Measurements from ENCODE around the gene PAK2. TPM values are rescaled to one million over a fixed set of nuclear protein-coding genes. Genes with fewer than 3 reads are reported as not detected.

PAK2 gene
- total RNA-seq, 1 experiment from 2014 or later, result 69.6 TPM

- TF ChIP-seq, protein P1, sequence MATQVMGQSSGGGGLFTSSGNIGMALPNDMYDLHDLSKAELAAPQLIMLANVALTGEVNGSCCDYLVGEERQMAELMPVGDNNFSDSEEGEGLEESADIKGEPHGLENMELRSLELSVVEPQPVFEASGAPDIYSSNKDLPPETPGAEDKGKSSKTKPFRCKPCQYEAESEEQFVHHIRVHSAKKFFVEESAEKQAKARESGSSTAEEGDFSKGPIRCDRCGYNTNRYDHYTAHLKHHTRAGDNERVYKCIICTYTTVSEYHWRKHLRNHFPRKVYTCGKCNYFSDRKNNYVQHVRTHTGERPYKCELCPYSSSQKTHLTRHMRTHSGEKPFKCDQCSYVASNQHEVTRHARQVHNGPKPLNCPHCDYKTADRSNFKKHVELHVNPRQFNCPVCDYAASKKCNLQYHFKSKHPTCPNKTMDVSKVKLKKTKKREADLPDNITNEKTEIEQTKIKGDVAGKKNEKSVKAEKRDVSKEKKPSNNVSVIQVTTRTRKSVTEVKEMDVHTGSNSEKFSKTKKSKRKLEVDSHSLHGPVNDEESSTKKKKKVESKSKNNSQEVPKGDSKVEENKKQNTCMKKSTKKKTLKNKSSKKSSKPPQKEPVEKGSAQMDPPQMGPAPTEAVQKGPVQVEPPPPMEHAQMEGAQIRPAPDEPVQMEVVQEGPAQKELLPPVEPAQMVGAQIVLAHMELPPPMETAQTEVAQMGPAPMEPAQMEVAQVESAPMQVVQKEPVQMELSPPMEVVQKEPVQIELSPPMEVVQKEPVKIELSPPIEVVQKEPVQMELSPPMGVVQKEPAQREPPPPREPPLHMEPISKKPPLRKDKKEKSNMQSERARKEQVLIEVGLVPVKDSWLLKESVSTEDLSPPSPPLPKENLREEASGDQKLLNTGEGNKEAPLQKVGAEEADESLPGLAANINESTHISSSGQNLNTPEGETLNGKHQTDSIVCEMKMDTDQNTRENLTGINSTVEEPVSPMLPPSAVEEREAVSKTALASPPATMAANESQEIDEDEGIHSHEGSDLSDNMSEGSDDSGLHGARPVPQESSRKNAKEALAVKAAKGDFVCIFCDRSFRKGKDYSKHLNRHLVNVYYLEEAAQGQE (IDR thresholded peaks at IDR 0.05; ENCODE audit: low read depth), result no peak
- TF ChIP-seq POLR2AphosphoS5 (IDR thresholded peaks at IDR 0.05; ENCODE audit: low read depth, low read length) (no peak), YY1 (IDR thresholded peaks at IDR 0.05; ENCODE audit: extremely low read depth, insufficient replicate concordance, low read depth, low read length) (no peak), SRF (IDR thresholded peaks at IDR 0.05; ENCODE audit: low read depth) (no peak), SP1 (IDR thresholded peaks at IDR 0.05; ENCODE audit: low read depth) (no peak), RAD21 (IDR thresholded peaks at IDR 0.05; ENCODE audit: low read depth) (no peak)
These were observed 3.9 kb upstream of the PAK2 start (continued) for GRCh38 chr3:196735751-196736150.

- ChIA-PET CTCF (no interaction called here), POLR2A (no interaction called here)
- H4K20me1 ChIP-seq (ENCODE audit: insufficient read depth), result no peaks in the 10 kb centered on the region
- TF ChIP-seq SIN3A (IDR thresholded peaks at IDR 0.05; ENCODE audit: low read depth), result no peak
- TF ChIP-seq, protein P2, sequence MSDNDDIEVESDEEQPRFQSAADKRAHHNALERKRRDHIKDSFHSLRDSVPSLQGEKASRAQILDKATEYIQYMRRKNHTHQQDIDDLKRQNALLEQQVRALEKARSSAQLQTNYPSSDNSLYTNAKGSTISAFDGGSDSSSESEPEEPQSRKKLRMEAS (IDR thresholded peaks at IDR 0.05), result no peak
- no peak for TF ChIP-seq EZH2 (IDR thresholded peaks at IDR 0.05)
- no peak for TF ChIP-seq POLR2A (IDR thresholded peaks at IDR 0.05; ENCODE audit: borderline replicate concordance, extremely low read depth, insufficient read depth, insufficient read length)
- TF ChIP-seq, protein P3, sequence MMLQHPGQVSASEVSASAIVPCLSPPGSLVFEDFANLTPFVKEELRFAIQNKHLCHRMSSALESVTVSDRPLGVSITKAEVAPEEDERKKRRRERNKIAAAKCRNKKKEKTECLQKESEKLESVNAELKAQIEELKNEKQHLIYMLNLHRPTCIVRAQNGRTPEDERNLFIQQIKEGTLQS (IDR thresholded peaks at IDR 0.05), result no peak
- no peak for TF ChIP-seq TCF7L2 (IDR thresholded peaks at IDR 0.05; ENCODE audit: borderline replicate concordance, extremely low read depth, insufficient read depth, insufficient read length)
- no peak for TF ChIP-seq CTCF (IDR thresholded peaks at IDR 0.05 in 2 of 3, conservative IDR thresholded peaks at IDR 0.05 in 1 of 3; ENCODE audit: borderline replicate concordance in 1 of 3, insufficient read depth in 1 of 3, low read depth in 2 of 3, low read length in 2 of 3)
- TF ChIP-seq CEBPB (IDR thresholded peaks at IDR 0.05; ENCODE audit: low read depth), result no peak
- TF ChIP-seq JUND (IDR thresholded peaks at IDR 0.05), result no peak
- TF ChIP-seq RAD21 (IDR thresholded peaks at IDR 0.05; ENCODE audit: low read depth), result no peak
- TF ChIP-seq, protein P1 (IDR thresholded peaks at IDR 0.05; ENCODE audit: low read depth), result no peak
- TF ChIP-seq CBX3 (IDR thresholded peaks at IDR 0.05; ENCODE audit: low read depth), result no peak
These were observed 2.8 kb upstream of the PAK2 start for GRCh38 chr3:196736670-196737374.

More at GRCh38 chr3:196736670-196737374, 2.8 kb upstream of the PAK2 start:
- H3K27me3 ChIP-seq (ENCODE audit: insufficient read depth, low read length), result no peaks in the 10 kb centered on the region
- no peak overlapping the region for H3K4me3 ChIP-seq (replicated peaks in 1 of 2; ENCODE audit: low read depth in 1 of 2, low read length in 2 of 2)
- DNase-seq (ENCODE audit: low read depth, low spot score), result no peak
- ATAC-seq, result no peak
- H3K9ac ChIP-seq (ENCODE audit: low read length), result no peak overlapping the region
- no peaks in the 10 kb centered on the region for H3K9me2 ChIP-seq (ENCODE audit: insufficient read depth)
- no peak overlapping the region for H3K27ac ChIP-seq (ENCODE audit: low read depth, low read length)
- no peak overlapping the region for H3K4me2 ChIP-seq (ENCODE audit: low read length)
- intact Hi-C loops (cut with micrococcal nuclease), result no loop called here
- H3K9me3 ChIP-seq (ENCODE audit: control insufficient read depth in 1 of 2, insufficient read depth in 1 of 2, low read depth in 1 of 2, low read length in 2 of 2), result no peaks in the 10 kb centered on the region
- RAD21 ChIA-PET (ENCODE audit: low non-redundant PET in 1 of 2, low total read pairs in 2 of 2, uncharacterized antibody in 2 of 2, unreplicated experiment in 2 of 2), result no interaction called here
- peaks cover 20% of the 10 kb centered on the region for H3K79me2 ChIP-seq (ENCODE audit: insufficient read depth, low read length)
- no peaks in the 10 kb centered on the region for H3K36me3 ChIP-seq (ENCODE audit: control insufficient read depth in 1 of 2, insufficient read depth in 2 of 2, low read length in 2 of 2)
- no peak overlapping the region for H2AFZ ChIP-seq (ENCODE audit: low read depth, low read length, poor library complexity, severe bottlenecking)
- peaks cover 3 to 11% of the 10 kb centered on the region in 2 experiments; a peak in 3 of 4 replicates for H3K4me1 ChIP-seq (ENCODE audit: control insufficient read depth in 1 of 2, insufficient read depth in 2 of 2, low read length in 2 of 2)
- BruUV-seq (replicated peaks), result no TSS peak

All from HCT116 (cell line).